Lower leg skin (tissue), 4 donors: ENCODE results near the gene PIP4K2A. TPM values are rescaled to one million over a fixed set of nuclear protein-coding genes. Genes with fewer than 3 reads are reported as not detected.

Experiments used
- DNase-seq, 2 donors: peaks; one replicate each; pipeline ENCODE4 v3.0.0-alpha.2; 2019; ENCODE audit warnings: low spot score in 2 of 2
- H3K4me3 ChIP-seq: fragments of 200-600 bp; sonication (generic); 2 replicates; pipeline ENCODE4 v1.5.1; 2017; ENCODE audit warnings: mild to moderate bottlenecking, low read depth; ENCODE audit not compliant: poor library complexity, severe bottlenecking
- CTCF ChIP-seq, 3 donors: fragments of 450-650 bp; IDR thresholded peaks; one replicate each; pipeline ENCODE4 v1.5.1; 2016; ENCODE audit warnings: antibody characterized with exemption in 3 of 3, mild to moderate bottlenecking in 3 of 3, moderate library complexity in 2 of 3
- POLR2A ChIP-seq, 2 donors: fragments of 450-650 bp; IDR thresholded peaks; one replicate each; pipeline ENCODE4 v1.6.1; 2016 to 2017; ENCODE audit warnings: antibody characterized with exemption in 2 of 2, mild to moderate bottlenecking in 1 of 2, moderate library complexity in 1 of 2
- WGBS, 2 donors: methylation state at CpG; one replicate each; pipeline ENCODE4 v1.1.5; 2018; 5-methylcytosine and 5-hydroxymethylcytosine counted together
- intact Hi-C: fragments of 100-400 bp; cut with DNase I; formaldehyde crosslinking; loops from one replicate; pipeline ENCODE4 v1.15.0; 2023; ENCODE audit warnings: low total_unique reads
- total RNA-seq, 4 donors: library from RNA; depleted of rRNA; stranded (reverse); fragments of >200 nt; gene quantifications; one replicate each; pipeline ENCODE4 v1.1.0, GENCODE V29; 2016

Gene PIP4K2A
- total RNA-seq, 4 donors from 2014 or later: 2.3 to 12.4 (median 6.6) TPM

DNA sequence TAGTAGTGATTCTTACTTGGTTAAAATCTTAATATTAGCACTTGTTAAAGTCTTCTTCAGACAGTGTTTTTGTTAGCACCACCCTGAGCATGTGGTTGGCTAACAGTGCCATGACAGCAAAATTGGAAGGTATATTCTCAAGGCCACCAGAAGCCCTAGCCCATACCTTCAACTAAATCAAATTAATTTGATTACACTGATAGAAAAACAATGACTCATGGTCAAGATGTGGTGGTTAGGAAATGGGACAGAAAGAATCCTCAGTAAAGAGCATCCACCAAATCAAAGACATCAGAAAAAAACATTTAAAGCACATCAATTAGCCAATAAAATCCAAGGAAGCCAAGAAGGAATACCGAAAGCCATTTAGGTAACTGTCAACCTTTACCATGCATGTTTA lies 75.5 kb downstream of the PIP4K2A start:
- no peak overlapping the region for H3K4me3 ChIP-seq
- intact Hi-C loops: no loop called here
- WGBS, 2 donors: 97 to 98% methylated on average over 1 of the region's 1 CpG
- DNase-seq: no peak
- TF ChIP-seq CTCF (IDR thresholded peaks at IDR 0.05) (no peak), POLR2A (IDR thresholded peaks at IDR 0.05) (no peak)

DNA sequence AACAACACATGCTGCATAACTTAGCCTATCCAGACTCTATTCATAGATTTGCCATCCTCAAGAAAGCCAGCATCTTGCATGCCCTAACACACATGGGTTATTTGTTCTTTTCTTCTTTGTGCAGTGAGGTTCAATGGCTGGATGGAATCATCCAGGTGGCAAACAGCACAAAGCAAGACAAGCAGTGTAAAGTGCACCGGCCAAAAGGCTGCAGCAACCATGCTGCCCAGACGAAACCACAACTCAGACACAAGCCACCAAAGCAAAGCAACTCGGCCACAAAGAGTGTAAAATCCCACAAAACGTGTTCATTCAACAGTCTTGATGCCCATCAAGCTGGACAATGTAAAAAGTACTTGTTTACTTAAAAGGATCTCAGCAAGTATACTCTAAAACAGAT lies 76.9 kb downstream of the PIP4K2A start:
- no peak overlapping the region for H3K4me3 ChIP-seq
- WGBS, 2 donors: 95 to 97% methylated on average over 4 of the region's 4 CpGs
- DNase-seq: no peak
- TF ChIP-seq POLR2A (IDR thresholded peaks at IDR 0.05) (no peak), CTCF (IDR thresholded peaks at IDR 0.05) (no peak)
- intact Hi-C loops: no loop called here

GRCh38 chr10:22635650-22636049 lies 78.7 kb downstream of the PIP4K2A start:
- no peak for TF ChIP-seq POLR2A (IDR thresholded peaks at IDR 0.05)
- TF ChIP-seq CTCF (IDR thresholded peaks at IDR 0.05): no peak
- no peak overlapping the region for H3K4me3 ChIP-seq
- WGBS, 2 donors: 92 to 95% methylated on average over 10 of the region's 10 CpGs
- intact Hi-C loops: no loop called here
- no peak for DNase-seq

DNA sequence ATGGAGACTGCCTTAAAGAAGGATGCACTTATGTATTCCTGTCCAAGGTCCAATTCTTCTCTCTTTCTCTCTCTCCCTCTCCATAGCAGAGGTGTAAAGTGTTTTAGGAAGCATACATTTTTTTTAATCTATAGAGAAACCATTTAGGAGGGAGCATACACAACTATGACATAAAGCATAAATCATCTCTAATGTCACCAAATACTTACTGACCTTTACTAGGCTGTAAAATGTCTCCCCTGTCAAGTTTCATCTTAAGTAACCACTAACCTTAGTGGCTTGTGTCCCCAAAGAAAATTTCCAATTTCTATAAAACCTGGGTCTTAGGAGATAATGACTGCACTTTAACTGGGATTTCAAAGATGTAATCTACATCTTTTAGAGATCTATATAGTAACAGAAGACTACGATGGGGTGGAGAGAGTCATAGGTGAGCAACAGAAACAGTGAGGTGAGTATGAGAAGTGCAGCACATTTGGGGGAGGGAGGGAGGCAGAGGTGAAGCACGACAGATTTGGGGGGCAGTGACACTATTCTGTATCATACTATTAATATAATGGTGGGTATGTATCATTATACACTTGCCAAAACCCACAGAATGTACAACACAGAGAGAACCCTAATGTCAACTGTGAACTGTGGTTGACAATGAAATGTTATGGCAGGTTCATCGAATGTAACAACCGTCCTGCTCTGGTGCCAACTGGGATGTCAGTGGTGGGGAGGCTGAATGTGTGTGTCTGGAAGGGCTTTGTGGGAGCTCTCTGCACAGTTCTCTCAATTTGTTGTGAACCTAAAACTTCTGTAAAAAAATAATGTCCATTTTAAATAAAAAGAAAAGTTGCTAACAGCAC lies 79.5 kb downstream of the PIP4K2A start:
- intact Hi-C loops: no loop called here
- 88 to 93% methylated on average over 4 of the region's 4 CpGs for WGBS, 2 donors
- DNase-seq: no peak
- no peak overlapping the region for H3K4me3 ChIP-seq
- no peak for TF ChIP-seq CTCF (IDR thresholded peaks at IDR 0.05)
- no peak for TF ChIP-seq POLR2A (IDR thresholded peaks at IDR 0.05)

DNA sequence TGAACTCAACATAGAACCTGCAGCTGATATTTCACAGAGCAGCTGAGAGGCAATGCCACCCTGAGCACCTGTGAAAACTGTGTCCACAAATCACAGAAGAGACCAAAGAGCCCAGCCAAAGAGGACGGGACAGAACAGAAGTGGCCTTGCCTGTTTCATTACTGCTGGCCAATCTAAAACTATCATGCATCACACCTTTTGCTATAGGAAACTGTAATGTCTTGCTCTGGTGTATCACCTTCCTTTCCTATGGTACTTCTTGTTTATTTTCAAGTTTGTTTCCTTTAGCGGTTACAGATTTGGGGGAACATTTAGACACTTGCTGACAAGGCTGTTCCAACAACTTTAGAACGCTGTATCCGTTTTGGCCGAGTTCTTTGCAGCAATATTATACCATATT lies 80.3 kb downstream of the PIP4K2A start:
- intact Hi-C loops: no loop called here
- no peak for DNase-seq
- no peak for TF ChIP-seq CTCF (IDR thresholded peaks at IDR 0.05)
- no peak for TF ChIP-seq POLR2A (IDR thresholded peaks at IDR 0.05)
- no peak overlapping the region for H3K4me3 ChIP-seq
- WGBS, 2 donors: 78 to 89% methylated on average over 5 of the region's 5 CpGs

DNA sequence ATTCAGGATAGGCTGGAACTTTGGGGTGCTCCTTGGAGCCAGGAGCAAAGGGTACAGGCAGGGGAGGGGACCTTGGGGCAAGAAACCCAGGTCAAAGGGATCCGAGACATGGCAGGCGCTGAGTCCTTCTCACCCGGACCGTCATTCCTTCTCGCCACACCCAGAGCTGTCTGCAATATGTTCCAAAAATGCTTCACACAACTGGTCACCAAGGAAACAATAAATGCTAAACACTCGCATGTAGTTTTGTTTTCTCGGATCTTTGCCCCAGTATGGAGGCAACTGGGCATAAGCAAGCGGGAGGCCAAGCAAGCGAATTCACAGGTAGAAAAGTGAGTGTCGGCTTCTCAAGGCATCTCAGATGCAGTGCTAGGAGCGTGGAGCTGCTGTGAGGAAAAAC lies 80.8 kb downstream of the PIP4K2A start:
- no peak for DNase-seq
- intact Hi-C loops: no loop called here
- WGBS, 2 donors: 56 to 70% methylated on average over 11 of the region's 11 CpGs
- no peak overlapping the region for H3K4me3 ChIP-seq
- TF ChIP-seq CTCF (IDR thresholded peaks at IDR 0.05) (no peak), POLR2A (IDR thresholded peaks at IDR 0.05) (no peak)
